HCT116 (cell line): ENCODE measurements around the gene UCHL5.

Source experiments
- EZH2 ChIP-seq: fragments of 200-600 bp; sonication (generic); IDR thresholded peaks from 2 replicates; pipeline ENCODE4 v1.6.1; 2017; ENCODE audit warnings: antibody characterized with exemption, mixed run types
- EZH2phosphoT487 ChIP-seq: fragments of 200-600 bp; IDR thresholded peaks from 2 replicates; pipeline ENCODE4 v1.6.1; 2018; ENCODE audit warnings: antibody characterized with exemption, borderline replicate concordance
- JUND ChIP-seq: IDR thresholded peaks from 2 replicates; pipeline ENCODE4 v1.6.1; 2012
- POLR2A ChIP-seq: IDR thresholded peaks from 2 replicates; pipeline ENCODE4 v1.7.0; 2011; ENCODE audit warnings: borderline replicate concordance; ENCODE audit not compliant: insufficient read depth, insufficient read length; ENCODE audit errors: extremely low read depth
- POLR2AphosphoS5 ChIP-seq: IDR thresholded peaks from 2 replicates; pipeline ENCODE4 v1.6.1; 2011; ENCODE audit warnings: mild to moderate bottlenecking, low read depth, low read length, moderate library complexity
- SP1 ChIP-seq: IDR thresholded peaks from 2 replicates; pipeline ENCODE4 v1.6.1; 2012; ENCODE audit warnings: low read depth
- YY1 ChIP-seq: IDR thresholded peaks from 2 replicates; pipeline ENCODE4 v1.6.1; 2011; ENCODE audit warnings: low read length, low read depth, moderate library complexity, mild to moderate bottlenecking; ENCODE audit not compliant: insufficient replicate concordance; ENCODE audit errors: extremely low read depth
- ZNF274 ChIP-seq: fragments of 200-500 bp; sonication (Bioruptor generic); IDR thresholded peaks from 2 replicates; pipeline ENCODE4 v1.6.1; 2014; ENCODE audit warnings: mild to moderate bottlenecking, low read depth, low read length, inconsistent platforms
- TF ChIP-seq, protein P1 (sequence below), 3 experiments: fragments of 200-600 bp in 1 of 3; sonication (generic) in 1 of 3; IDR thresholded peaks in 2 of 3; conservative IDR thresholded peaks in 1 of 3; 2 replicates each; pipeline ENCODE4 v1.5.1; 2012 to 2017; ENCODE audit warnings: low read depth in 2 of 3, low read length in 2 of 3, antibody characterized with exemption in 1 of 3, borderline replicate concordance in 1 of 3, control low read depth in 1 of 3, mild to moderate bottlenecking in 1 of 3, mixed read lengths in 1 of 3, mixed run types in 1 of 3, moderate library complexity in 1 of 3; ENCODE audit not compliant: insufficient read depth in 1 of 3
- TF ChIP-seq, protein P2 (sequence below): IDR thresholded peaks from 2 replicates; pipeline ENCODE4 v1.6.1; 2012

- TF ChIP-seq, protein P1, sequence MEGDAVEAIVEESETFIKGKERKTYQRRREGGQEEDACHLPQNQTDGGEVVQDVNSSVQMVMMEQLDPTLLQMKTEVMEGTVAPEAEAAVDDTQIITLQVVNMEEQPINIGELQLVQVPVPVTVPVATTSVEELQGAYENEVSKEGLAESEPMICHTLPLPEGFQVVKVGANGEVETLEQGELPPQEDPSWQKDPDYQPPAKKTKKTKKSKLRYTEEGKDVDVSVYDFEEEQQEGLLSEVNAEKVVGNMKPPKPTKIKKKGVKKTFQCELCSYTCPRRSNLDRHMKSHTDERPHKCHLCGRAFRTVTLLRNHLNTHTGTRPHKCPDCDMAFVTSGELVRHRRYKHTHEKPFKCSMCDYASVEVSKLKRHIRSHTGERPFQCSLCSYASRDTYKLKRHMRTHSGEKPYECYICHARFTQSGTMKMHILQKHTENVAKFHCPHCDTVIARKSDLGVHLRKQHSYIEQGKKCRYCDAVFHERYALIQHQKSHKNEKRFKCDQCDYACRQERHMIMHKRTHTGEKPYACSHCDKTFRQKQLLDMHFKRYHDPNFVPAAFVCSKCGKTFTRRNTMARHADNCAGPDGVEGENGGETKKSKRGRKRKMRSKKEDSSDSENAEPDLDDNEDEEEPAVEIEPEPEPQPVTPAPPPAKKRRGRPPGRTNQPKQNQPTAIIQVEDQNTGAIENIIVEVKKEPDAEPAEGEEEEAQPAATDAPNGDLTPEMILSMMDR (IDR thresholded peaks at IDR 0.05 in 2 of 3, conservative IDR thresholded peaks at IDR 0.05 in 1 of 3; ENCODE audit: borderline replicate concordance in 1 of 3, insufficient read depth in 1 of 3, low read depth in 2 of 3, low read length in 2 of 3), result no peak
- TF ChIP-seq ZNF274, result no peak
- TF ChIP-seq EZH2phosphoT487, result no peak
- no peak for TF ChIP-seq YY1
- TF ChIP-seq POLR2A, result no peak
- no peak for TF ChIP-seq POLR2AphosphoS5
- TF ChIP-seq SP1, result peak; percentile 40; the same call in 1 of the 2 replicates
- peak; percentile 74 for TF ChIP-seq JUND
- TF ChIP-seq, protein P2, sequence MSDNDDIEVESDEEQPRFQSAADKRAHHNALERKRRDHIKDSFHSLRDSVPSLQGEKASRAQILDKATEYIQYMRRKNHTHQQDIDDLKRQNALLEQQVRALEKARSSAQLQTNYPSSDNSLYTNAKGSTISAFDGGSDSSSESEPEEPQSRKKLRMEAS, result no peak
- TF ChIP-seq EZH2, result no peak
These were observed 75.7 kb downstream of the UCHL5 start for GRCh38 chr1:192983349-192983980.
